ENCODE measurements around the gene NAA10.

GRCh38 chrX:153935326-153935851, 552 bp upstream of the NAA10 start:
- no peak for TF ChIP-seq POLR2A (IDR thresholded peaks at IDR 0.05)
- no peak for TF ChIP-seq CTCF (IDR thresholded peaks at IDR 0.05)
